AG04450 (cell line): ENCODE results near the gene CHRNA9. TPM values are rescaled to one million over a fixed set of nuclear protein-coding genes. Genes with fewer than 3 reads are reported as not detected.
"Not testable (repeated sequence)": the region's sequence is repeated elsewhere in the genome, so short reads cannot be mapped to it uniquely, and the experiment has no call there.

Experiments used
- CTCF ChIA-PET: fragments of 300-600, 350-600 bp; formaldehyde crosslinking; extraction: SDS; loops from one replicate; lab custom pipeline; 2022; ENCODE audit warnings: antibody characterized with exemption, inconsistent platforms; lab: Charles Lee
- POLR2A ChIA-PET: fragments of 350-600 bp; formaldehyde crosslinking; extraction: SDS; loops from one replicate; lab custom pipeline; 2021; ENCODE audit warnings: antibody characterized with exemption, inconsistent platforms; lab: Yijun Ruan, JAX
- DNase-seq: peaks from one replicate; pipeline ENCODE4 v3.0.0-alpha.2; 2011; ENCODE audit warnings: low read depth, low spot score
- H3K27ac ChIP-seq: one replicate; pipeline ENCODE4 v1.5.1; 2012; ENCODE audit warnings: low read depth, low read length, control low read depth
- H3K27me3 ChIP-seq: one replicate; pipeline ENCODE4 v1.6.0; 2012; ENCODE audit warnings: low read length; ENCODE audit not compliant: control insufficient read depth, insufficient read depth
- H3K4me3 ChIP-seq: 2 replicates; pipeline ENCODE4 v1.5.1; 2011; ENCODE audit warnings: mild to moderate bottlenecking, low read depth, low read length, control low read depth
- H3K9me3 ChIP-seq: 2 replicates; pipeline ENCODE4 v1.5.1; 2012; ENCODE audit warnings: low read length; ENCODE audit not compliant: control insufficient read depth, insufficient read depth
- polyA minus RNA-seq: library from RNA; depleted of rRNA, polyadenylated mRNA; stranded (reverse); fragments of >200 nt; gene quantifications from 2 replicates; pipeline ENCODE4 v1.2.3, GENCODE V29; 2011; rRNA and poly(A)+ RNA removed
- polyA plus RNA-seq: library from polyadenylated mRNA; depleted of rRNA; stranded (reverse); fragments of >200 nt; gene quantifications from 2 replicates; pipeline ENCODE4 v1.2.3, GENCODE V29; 2011; rRNA removed
- TF ChIP-seq, protein P1 (sequence below): IDR thresholded peaks from 2 replicates; pipeline ENCODE4 v1.5.1; 2011; ENCODE audit warnings: low read depth, low read length, control low read depth, inconsistent platforms

The CHRNA9 gene
- polyA plus RNA-seq (0.07 TPM in 1 of 2 replicates, not detected in the other), polyA minus RNA-seq (not detected in 2 replicates)

DNA sequence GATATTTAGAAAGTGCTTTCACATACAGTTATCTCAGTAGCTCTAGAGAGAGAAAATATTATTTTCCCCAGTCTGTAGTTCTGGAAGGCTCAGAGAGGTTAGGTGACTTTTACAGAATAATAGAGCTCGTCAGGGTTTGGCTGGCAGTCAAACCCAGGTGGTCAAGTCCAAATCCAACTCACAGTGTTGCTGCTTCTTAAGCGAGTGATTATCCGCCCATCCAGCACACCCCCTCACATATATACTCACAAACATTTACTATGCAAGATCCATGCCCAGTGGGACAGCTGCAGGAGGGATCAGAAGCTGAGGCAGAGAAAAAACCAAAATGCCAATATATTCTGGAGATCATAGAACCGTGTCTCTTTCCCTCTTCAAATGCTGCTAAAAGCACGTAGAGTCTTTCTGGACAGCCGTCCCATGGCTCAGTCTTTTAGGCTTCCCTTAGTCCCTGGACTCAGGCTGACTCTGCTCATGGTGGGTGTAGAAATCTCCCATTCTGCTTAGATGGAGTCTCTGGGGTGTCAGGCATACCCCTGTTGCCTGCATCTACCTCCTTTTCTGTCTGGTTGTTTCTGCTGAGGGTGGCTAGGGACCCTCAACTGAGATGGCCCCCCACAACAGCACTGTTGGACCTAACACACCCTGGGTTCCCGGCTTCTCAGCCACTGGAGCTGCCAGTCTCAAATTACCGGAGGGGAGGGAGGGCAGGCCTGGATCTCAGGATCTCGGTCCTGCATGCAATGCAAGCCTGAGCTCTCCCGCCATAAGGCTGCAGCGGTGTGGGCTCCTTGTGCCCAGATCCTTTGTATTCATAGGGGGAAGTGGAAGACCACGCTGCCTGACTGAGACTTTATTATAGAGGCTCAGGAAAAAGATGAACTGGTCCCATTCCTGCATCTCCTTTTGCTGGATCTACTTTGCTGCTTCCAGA, at the start of gene CHRNA9:
CHRNA9 (plus strand) TSS at position 743 of the 934 bp plus-strand sequence; CDS start at position 878, 135 bp downstream.
- ChIA-PET POLR2A (interaction anchor here (0.6 to 0.7 kb wide), 3 partner anchors 12 to 307 kb away, joined by 3 to 5 read pairs (median 3); no protein-coding TSS in a partner anchor), CTCF (interaction anchor here (0.6 to 3.7 kb wide), 5 partner anchors 9 to 185 kb away, joined by 3 to 24 read pairs (median 4); no protein-coding TSS in a partner anchor)
- TF ChIP-seq, protein P1, sequence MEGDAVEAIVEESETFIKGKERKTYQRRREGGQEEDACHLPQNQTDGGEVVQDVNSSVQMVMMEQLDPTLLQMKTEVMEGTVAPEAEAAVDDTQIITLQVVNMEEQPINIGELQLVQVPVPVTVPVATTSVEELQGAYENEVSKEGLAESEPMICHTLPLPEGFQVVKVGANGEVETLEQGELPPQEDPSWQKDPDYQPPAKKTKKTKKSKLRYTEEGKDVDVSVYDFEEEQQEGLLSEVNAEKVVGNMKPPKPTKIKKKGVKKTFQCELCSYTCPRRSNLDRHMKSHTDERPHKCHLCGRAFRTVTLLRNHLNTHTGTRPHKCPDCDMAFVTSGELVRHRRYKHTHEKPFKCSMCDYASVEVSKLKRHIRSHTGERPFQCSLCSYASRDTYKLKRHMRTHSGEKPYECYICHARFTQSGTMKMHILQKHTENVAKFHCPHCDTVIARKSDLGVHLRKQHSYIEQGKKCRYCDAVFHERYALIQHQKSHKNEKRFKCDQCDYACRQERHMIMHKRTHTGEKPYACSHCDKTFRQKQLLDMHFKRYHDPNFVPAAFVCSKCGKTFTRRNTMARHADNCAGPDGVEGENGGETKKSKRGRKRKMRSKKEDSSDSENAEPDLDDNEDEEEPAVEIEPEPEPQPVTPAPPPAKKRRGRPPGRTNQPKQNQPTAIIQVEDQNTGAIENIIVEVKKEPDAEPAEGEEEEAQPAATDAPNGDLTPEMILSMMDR, result no peak
- no peak within 1 kb of the TSS for H3K27ac ChIP-seq
- no peak within 1 kb of the TSS for H3K4me3 ChIP-seq
- no peaks in the 10 kb centered on the region for H3K27me3 ChIP-seq
- no peak for DNase-seq
- H3K9me3 ChIP-seq, result no peaks in the 10 kb centered on the region

DNA sequence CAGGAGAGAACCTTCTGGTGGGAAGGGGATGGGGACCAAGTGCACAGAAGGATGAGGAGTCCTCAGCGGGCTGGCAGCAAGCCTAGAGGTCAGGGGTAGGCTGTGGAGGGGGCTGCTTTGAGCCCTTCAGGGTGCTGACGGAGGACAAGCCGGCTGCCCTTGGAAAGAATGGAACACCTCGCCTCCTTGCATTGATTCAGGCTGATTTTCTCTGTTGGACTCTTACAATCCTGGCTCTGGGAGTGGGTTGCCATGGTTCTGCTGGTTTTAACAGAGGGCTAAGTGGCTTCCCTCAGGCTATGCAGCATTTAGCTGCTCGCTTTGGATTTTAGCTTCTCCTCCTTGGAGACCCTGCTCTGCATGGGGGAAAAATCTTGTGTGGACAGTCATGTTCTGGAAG, 49.4 kb upstream of the CHRNA9 start:
- POLR2A ChIA-PET, result interaction anchor here (0.6 kb wide), 1 partner anchor 10 kb away, joined by 4 read pairs; no protein-coding TSS in a partner anchor
- Histone ChIP-seq H3K4me3 (no peak overlapping the region), H3K27ac (no peak overlapping the region)

GRCh38 chr4:40288566-40288965, 46.6 kb upstream of the CHRNA9 start:
- POLR2A ChIA-PET, result no interaction called here

More for the DNA sequence above, 49.4 kb upstream of the CHRNA9 start:
- TF ChIP-seq, protein P1, result no peak
- Histone ChIP-seq H3K9me3 (no peaks in the 10 kb centered on the region), H3K27me3 (peaks cover 17% of the 10 kb centered on the region)
- CTCF ChIA-PET, result no interaction called here
- no peak for DNase-seq

DNA sequence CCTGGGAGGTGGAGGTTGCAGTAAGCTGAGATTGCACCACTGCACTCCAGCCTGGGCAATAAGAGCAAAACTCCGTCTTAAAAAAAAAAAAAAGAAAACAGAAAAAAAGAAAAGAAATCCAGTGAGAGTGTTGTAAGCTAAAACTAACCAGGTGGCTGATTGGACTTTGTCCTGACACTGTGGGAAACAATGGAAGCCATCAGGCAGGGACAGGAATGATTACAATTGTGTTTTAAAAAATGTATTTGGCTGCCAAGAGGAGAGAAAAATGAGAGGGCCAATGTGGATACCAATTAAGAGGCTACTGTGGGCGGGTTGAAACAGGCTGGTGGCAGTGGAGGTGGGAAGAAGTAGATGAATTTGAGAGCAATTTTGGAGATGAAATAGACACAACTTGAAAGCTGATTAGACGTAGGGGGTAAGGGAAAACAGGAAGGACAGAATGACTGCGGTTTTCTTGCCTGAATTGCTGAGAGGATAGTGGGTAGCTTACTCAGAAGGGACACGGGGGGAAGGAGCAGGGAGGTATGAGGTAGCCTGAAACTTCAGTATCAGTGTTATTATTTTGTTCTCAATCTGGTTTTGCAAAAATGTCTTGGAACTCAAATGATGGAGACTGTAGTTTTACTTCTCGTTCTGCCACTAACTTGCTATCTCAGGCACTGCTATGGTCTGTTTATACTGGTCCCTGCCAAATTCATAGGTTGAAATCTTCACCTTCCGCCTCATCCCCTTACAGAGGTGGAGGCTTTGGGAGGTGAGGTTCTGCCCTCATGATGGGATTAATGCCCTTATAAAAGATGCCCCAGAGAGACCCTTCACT, 45.6 kb upstream of the CHRNA9 start:
- H3K9me3 ChIP-seq, result peaks cover 3% of the 10 kb centered on the region; the same call in 1 of the 2 replicates
- ChIA-PET CTCF (interaction anchor here (0.6 to 0.9 kb wide), 2 partner anchors 15 to 20 kb away, joined by 3 read pairs; no protein-coding TSS in a partner anchor), POLR2A (no interaction called here)
- TF ChIP-seq, protein P1, result no peak
- no peak for DNase-seq
- peaks cover 10% of the 10 kb centered on the region for H3K27me3 ChIP-seq
- H3K27ac ChIP-seq, result no peak overlapping the region
- H3K4me3 ChIP-seq, result no peak overlapping the region

More at GRCh38 chr4:40288566-40288965, 46.6 kb upstream of the CHRNA9 start:
- Histone ChIP-seq H3K4me3 (no peak overlapping the region), H3K27ac (no peak overlapping the region), H3K27me3 (peaks cover 13% of the 10 kb centered on the region), H3K9me3 (no peaks in the 10 kb centered on the region)
- CTCF ChIA-PET, result interaction anchor here (0.9 kb wide), 1 partner anchor 21 kb away, joined by 3 read pairs; no protein-coding TSS in a partner anchor
- TF ChIP-seq, protein P1, result no peak
- no peak for DNase-seq

DNA sequence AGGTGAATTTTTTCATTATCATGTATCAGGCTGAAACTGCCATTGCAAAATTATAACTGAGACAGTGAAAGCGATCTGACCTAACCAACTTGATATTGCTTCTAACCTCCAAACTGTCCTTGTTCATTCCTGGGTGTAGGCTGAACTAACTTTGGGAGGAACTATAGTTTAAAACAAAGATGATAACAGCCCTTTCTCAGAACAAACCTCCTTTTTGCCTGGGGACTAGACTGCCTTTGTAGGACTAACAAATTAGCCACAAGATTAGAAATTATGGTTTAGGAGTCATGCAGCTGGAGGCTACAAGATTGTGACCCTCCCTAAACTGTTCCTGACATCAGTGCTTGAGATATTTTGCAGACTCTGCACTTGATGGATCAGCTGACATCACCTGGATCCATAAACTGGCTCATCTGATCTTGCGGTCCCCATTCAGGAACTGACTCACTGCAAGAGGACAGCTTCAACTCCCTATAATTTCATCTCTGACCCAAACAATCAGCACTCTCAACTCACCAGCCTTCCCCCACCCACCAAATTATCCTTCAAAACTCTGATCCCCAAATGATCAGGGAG, 44.4 kb upstream of the CHRNA9 start:
- H3K27me3 ChIP-seq, DNase-seq, CTCF ChIA-PET, POLR2A ChIA-PET, H3K27ac ChIP-seq, H3K4me3 ChIP-seq: not testable (repeated sequence)
- H3K9me3 ChIP-seq, result peaks cover 14% of the 10 kb centered on the region
